ENCODE results near the gene HOXC6.

The HOXC6 gene

GRCh38 chr12:53989227-53990113 lies 38.8 kb upstream of the HOXC6 start:
- DNase-seq (ENCODE audit: low read depth in 1 of 2, low spot score in 1 of 2): no peak

- DNase-seq (ENCODE audit: low read depth in 1 of 2, low spot score in 1 of 2): no peak
Observed at GRCh38 chr12:53990311-53991076, 37.7 kb upstream of the HOXC6 start.

DNA sequence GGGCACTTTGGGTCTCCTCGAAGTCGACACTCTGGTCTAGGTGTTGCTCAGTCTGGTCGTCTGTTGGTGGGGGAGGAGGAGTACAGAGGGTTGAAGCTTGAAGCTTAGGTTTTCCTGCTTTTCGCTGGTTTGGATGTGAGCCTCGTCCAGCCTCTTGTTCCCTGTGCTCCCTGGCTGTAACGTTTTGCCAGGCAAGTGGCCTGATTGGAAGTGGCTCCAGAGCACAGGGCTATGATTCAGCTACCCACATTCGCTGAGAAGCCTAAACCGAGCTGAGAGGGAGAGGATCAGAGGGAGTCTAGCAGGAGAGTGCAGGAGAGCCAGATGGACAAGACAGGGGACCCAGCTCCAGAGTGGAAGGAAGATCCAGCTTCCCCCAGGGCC lies 37.2 kb upstream of the HOXC6 start:
- no peak for DNase-seq (ENCODE audit: low read depth in 1 of 2, low spot score in 1 of 2)

- no peak for DNase-seq (ENCODE audit: low read depth in 1 of 2, low spot score in 1 of 2)
Observed at GRCh38 chr12:53992377-53992889, 35.8 kb upstream of the HOXC6 start.

DNA sequence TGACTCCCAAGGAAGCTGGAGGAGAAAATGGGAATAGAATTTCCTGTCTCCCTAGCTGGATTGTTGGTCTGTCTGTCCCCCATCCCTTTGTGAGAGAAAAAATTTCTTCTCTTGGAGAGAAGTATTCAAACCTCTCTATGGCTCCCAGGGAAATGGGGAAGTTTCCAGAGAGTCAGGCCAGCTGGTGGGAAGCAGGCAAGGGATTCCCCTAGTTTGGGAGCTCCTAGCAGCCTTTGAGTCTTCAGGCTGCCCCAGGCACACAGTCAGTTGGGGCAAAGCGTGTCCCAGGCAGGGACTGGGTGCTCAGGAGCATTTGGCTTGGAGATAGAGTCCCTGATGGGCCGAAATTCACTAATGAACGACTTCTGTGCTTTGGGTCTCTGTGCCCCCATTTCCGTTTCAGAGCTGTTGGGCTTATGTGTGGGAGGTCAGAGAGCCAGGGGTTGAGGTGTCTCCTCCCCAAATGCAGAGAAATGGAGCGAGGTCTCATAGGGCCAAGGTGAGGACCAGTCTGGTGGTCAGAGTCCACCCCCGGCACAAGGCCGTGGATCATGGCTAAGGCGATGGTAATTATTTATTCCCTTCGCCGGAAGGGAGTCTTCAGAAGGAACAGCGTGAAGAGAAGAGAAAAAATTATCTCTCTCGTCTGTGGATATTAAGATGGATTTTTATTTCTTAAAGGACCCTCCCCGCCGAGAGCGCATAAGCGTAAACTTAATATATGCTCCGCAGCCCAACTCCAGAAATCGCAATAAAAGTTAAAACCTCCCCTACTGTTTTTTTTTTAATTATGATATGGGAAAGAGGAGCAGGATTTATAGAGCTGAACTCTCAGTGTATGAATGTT lies 34.9 kb upstream of the HOXC6 start:
- DNase-seq (ENCODE audit: low read depth in 1 of 2, low spot score in 1 of 2): no peak

DNA sequence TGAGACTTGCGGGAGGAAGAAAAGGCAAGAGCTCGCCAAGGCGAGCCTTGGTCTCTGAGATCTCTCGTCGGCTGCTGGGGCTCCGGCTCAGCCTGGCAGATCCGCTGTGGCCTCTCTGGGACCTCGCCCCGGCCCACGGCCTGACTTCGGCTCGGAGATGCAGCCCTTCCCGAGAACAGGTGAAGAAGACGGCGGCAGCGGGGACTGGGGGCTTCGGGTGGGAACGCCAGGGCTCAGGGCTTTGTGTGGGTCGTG lies 34.3 kb upstream of the HOXC6 start:
- no peak for DNase-seq (ENCODE audit: low read depth in 1 of 2, low spot score in 1 of 2)

DNA sequence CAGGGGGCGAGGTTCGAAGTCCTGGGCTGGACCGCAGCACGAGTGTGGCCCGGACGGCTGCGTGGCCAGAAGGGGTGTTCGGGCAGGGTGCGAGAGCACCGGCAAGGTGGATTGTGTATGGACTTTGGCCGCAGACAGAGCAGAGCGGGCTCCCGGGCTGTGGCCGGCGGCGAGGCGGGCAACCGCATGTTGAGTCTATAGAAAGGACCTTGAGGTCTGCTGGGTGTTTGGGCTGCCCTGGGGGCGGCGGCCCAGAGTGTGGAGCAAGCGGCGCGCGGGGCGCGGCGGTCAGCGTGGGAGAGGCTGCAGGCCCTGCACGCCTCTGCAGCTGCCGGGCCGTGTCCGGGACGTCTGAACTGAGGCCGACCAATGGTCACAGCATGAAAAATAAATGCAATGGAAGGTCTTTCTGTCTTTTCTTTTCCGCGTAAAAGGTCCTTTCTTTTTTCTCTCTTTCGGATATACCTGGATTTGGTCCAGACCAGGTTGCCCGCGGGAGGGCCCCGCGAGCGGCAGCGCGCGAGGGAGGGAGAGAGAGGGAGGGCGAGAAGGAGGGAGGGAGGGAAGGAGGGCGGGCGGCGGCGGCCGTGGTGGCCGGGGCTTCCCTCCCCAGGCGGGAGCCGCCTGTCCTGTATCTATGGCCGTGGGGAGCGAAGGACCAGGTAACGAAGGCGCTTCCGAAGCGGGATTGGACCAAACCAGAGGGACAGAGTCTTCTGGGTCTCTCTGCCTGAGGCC lies 33.8 kb upstream of the HOXC6 start:
- no peak for DNase-seq (ENCODE audit: low read depth in 1 of 2, low spot score in 1 of 2)

- DNase-seq (ENCODE audit: low read depth in 1 of 2, low spot score in 1 of 2): no peak
Observed at GRCh38 chr12:53995002-53995377, 33.2 kb upstream of the HOXC6 start.

- DNase-seq (ENCODE audit: low read depth in 1 of 2, low spot score in 1 of 2): no peak
Observed at GRCh38 chr12:53995378-53996239, 32.6 kb upstream of the HOXC6 start.

GRCh38 chr12:53996240-53997203 lies 31.7 kb upstream of the HOXC6 start:
- no peak for DNase-seq (ENCODE audit: low read depth in 1 of 2, low spot score in 1 of 2)

GRCh38 chr12:53997204-53998109 lies 30.8 kb upstream of the HOXC6 start:
- no peak for DNase-seq (ENCODE audit: low read depth in 1 of 2, low spot score in 1 of 2)

DNA sequence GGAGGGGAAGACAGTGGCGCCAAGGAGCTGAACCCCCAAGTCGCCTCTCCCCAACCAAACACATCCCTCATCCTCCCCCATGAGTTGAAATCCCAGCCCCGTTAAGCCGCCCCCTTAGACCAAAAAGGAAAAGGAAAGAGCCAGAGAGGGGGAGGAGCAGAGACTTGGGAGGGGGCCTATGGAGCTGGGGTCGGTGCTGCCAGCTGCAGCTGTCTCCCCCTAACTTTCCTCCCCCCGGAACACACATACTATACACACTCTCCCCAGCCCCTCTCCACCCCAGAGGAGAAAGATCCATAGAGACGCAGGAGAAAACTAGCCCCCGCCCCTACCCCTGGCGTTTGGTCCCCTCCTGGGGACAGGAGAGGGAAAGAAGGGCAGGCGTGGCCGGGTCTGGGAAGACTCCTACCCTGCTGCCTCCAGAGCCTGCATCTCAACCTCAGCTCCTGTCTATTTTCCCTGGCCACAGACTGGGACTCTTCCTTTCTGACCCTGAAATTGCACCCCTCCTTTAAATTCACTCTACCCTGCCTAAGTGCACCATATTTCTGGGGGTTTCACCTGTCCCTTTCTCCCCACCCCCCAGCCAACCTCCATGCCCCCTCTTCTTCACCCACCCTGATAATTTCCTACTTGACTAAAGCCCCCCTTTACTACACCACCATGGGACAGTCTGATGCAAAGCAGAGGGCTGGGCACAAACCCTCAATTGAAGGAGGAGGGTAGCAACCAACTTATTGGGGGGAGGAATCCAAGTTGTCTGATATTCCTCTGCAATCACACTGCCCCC lies 29.9 kb upstream of the HOXC6 start:
- no peak for DNase-seq (ENCODE audit: low read depth in 1 of 2, low spot score in 1 of 2)

DNA sequence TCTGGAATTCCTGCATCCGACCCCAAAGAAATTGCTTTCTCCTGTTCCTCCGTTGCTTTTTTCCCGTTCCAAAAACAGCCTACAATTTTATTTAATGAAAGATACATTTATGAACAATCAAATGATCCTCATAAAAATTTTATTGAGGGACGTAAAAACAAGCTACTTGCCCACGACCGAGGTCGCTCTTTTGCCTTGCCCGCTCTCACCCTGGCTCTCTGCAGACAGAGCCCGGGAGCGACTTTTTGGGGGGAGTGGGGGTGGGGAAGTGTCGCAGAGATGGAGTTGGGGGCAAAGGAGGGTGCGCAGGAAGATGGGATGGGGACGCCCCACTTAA lies 29.4 kb upstream of the HOXC6 start:
- no peak for DNase-seq (ENCODE audit: low read depth in 1 of 2, low spot score in 1 of 2)

DNA sequence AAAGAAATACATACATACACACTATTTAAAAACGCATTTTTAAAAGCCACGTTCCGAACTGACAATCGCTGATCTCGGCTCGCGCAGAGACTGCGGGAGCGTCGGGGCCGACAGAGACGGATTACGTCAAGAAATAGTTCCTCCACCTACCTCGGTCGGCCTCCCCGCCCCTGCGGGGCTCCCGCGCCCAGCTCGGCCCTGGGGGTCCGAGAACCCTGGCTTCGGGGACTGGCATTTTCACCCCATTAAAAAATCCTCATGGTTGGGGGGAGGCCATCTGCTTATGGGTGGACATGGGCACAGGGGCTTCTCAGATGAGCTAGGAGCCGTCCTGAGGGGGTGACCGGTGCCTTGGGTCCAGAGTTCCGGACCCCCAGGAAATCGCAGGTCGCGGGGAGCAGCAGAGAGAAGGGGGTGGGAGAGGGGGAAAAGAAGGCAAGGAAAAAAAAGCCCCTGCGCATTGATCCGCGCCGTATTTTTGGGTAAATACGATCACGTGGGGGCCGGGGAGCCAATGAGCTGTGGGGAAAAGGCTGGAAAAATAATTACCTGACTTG lies 28.6 kb upstream of the HOXC6 start:
- no peak for DNase-seq (ENCODE audit: low read depth in 1 of 2, low spot score in 1 of 2)

- no peak for DNase-seq (ENCODE audit: low read depth in 1 of 2, low spot score in 1 of 2)
Observed at GRCh38 chr12:54000116-54001114, 27.8 kb upstream of the HOXC6 start, which contains the start of gene HOXC9. Gene HOXC9, plus strand, starts transcription at chr12:54000161. Its CDS starts 28 bp downstream, at chr12:54000189.

Measured in activated CD4-positive, alpha-beta T cell treated with anti-CD3 and anti-CD28 coated beads, Interleukin-2, amount 50 U/mL, for 24 hours (primary cell).